Epithelial cell of proximal tubule (primary cell): ENCODE results near the gene TMEM132E. TPM values are rescaled to one million over a fixed set of nuclear protein-coding genes. Genes with fewer than 3 reads are reported as not detected.
A peak's percentile ranks its signal among the peaks of the same experiment; 100 is the strongest.

Source experiments
- DNase-seq: peaks from one replicate; pipeline ENCODE4 v3.0.0-alpha.2; 2011; ENCODE audit warnings: low read depth
- H3K4me3 ChIP-seq: 2 replicates; pipeline ENCODE4 v1.5.1; 2011; ENCODE audit warnings: low read depth, mild to moderate bottlenecking, low read length
- total RNA-seq: library from RNA; depleted of rRNA; stranded (reverse); fragments of >200 nt; gene quantifications from 2 replicates; pipeline ENCODE4 v1.2.3, GENCODE V29; 2015
- TF ChIP-seq, protein P1 (sequence below): conservative IDR thresholded peaks from 2 replicates; pipeline ENCODE4 v1.5.1; 2012; ENCODE audit warnings: low read depth, mild to moderate bottlenecking, low read length

Gene TMEM132E
- total RNA-seq, 1 donor from 2014 or later, result not detected

GRCh38 chr17:34539881-34540280 lies 39.5 kb upstream of the TMEM132E start:
- TF ChIP-seq, protein P1, sequence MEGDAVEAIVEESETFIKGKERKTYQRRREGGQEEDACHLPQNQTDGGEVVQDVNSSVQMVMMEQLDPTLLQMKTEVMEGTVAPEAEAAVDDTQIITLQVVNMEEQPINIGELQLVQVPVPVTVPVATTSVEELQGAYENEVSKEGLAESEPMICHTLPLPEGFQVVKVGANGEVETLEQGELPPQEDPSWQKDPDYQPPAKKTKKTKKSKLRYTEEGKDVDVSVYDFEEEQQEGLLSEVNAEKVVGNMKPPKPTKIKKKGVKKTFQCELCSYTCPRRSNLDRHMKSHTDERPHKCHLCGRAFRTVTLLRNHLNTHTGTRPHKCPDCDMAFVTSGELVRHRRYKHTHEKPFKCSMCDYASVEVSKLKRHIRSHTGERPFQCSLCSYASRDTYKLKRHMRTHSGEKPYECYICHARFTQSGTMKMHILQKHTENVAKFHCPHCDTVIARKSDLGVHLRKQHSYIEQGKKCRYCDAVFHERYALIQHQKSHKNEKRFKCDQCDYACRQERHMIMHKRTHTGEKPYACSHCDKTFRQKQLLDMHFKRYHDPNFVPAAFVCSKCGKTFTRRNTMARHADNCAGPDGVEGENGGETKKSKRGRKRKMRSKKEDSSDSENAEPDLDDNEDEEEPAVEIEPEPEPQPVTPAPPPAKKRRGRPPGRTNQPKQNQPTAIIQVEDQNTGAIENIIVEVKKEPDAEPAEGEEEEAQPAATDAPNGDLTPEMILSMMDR, result no peak
- H3K4me3 ChIP-seq, result no peak overlapping the region
- DNase-seq, result no peak

DNA sequence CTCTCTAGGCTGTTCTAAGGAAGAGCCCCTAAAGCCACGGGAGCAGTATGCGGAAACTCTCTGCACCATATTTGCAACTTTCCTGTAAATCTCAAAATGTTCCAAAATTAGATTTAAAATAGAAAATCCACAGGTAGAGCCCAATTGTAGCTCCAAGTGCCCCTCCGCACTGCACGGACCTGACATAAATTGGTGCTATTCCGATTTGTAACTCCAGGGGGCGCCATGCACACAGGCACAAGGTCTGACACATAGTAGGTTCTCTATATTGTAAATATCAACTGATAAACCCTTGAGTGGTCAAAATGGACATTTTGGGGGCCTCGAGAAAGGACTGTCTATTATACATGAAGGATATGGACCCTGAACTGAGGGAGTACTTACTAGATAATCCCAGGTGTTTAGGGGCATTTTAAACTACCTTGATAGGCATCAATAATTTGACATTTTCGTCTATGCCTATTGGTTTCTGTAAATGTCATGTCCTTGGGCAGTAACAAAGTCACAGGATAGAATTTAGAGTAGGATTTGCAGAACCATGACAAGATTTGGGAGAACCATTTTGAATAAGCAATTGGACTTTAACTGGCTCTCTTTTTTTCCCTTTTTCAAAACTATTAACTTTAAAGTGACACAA lies 36.6 kb upstream of the TMEM132E start:
- no peak overlapping the region for H3K4me3 ChIP-seq
- no peak for DNase-seq
- TF ChIP-seq, protein P1, result peak; percentile 92

DNA sequence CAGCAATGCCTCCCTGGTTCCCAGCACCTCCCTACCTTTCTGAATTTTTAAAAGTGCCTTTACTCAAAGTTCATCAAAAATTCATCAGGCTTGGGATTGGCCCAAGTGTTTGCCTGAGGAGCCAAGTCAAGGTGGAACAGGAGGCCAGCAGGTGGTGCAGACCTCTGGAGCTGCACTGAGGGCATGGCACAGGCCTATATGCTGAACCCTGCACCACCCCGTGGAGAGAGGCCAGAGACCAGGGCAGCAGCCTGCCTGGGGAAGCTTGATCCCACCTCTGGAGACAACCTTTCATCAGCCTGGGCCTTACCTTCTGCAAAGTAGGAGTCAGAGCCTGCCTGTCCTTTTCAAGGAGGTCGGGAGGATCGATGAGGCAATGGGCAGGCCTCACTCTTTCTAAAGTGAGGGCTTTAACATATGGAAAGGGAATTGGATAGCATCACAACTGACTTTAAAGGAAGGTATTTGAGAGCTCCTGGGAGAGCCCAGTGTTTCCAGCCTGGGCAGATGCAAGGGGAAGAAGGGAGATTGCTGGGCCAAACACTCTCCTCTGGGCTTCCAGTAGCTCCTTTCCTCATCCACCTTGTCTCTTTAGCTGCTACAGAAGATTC lies 31.8 kb upstream of the TMEM132E start:
- DNase-seq, result no peak
- TF ChIP-seq, protein P1, result no peak

GRCh38 chr17:34549966-34550365 lies 29.4 kb upstream of the TMEM132E start:
- no peak overlapping the region for H3K4me3 ChIP-seq
- TF ChIP-seq, protein P1, result no peak
- no peak for DNase-seq

More for the DNA sequence above, 31.8 kb upstream of the TMEM132E start:
- H3K4me3 ChIP-seq, result no peak overlapping the region

GRCh38 chr17:34553907-34554306 lies 25.5 kb upstream of the TMEM132E start:
- no peak for DNase-seq
- TF ChIP-seq, protein P1, result no peak

GRCh38 chr17:34556384-34556783 lies 23.0 kb upstream of the TMEM132E start:
- DNase-seq, result no peak
- TF ChIP-seq, protein P1, result no peak
- H3K4me3 ChIP-seq, result no peak overlapping the region

More at GRCh38 chr17:34553907-34554306, 25.5 kb upstream of the TMEM132E start:
- no peak overlapping the region for H3K4me3 ChIP-seq

DNA sequence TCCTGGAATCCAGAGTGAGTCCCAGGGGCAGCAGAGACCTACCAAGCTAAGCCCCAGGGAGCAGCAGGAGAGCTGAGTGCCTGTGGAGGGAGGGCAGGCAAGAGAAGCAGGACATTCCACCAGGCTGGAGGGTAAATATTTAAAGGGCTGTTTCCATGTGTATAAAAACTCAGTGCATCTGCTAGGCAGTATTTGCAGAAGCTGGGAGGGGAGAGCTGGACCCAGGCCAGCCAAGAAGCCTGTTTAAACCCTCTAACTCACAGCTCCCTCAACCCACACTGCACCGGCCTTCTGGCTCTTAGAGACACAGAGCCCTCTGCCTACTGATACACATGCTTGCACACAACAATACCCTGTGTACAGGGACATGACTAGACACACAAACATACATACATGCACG lies 22.5 kb upstream of the TMEM132E start:
- no peak for DNase-seq
- TF ChIP-seq, protein P1, result no peak
- no peak overlapping the region for H3K4me3 ChIP-seq
